Endothelial cell of umbilical vein (primary cell): Measurements from ENCODE around the gene KIF26B. TPM values are rescaled to one million over a fixed set of nuclear protein-coding genes. Genes with fewer than 3 reads are reported as not detected.

Experiments
- BruUV-seq: library from RNA; stranded (reverse); fragments of 400-500 nt; replicated peaks from 2 replicates; lab custom pipeline; 2021; lab: Mats Ljungman, UMichigan
- CTCF ChIA-PET: fragments of 300-600, 350-600 bp; sonication (Branson Sonifier 250); formaldehyde crosslinking; loops from one replicate; lab custom pipeline; 2021; ENCODE audit warnings: antibody characterized with exemption, inconsistent platforms; lab: Charles Lee
- POLR2A ChIA-PET: fragments of 300-600, 350-600 bp; sonication (Branson Sonifier 250); formaldehyde crosslinking; loops from one replicate; lab custom pipeline; 2021; ENCODE audit warnings: antibody characterized with exemption, inconsistent platforms; lab: Charles Lee
- DNase-seq: peaks from one replicate; pipeline ENCODE4 v3.0.0-alpha.2; 2011; ENCODE audit warnings: low read depth, low spot score
- FAIRE-seq: peaks from 2 replicates; lab custom pipeline; 2011; peaks lifted over from hg19 to GRCh38; lab: Jason Lieb, UNC
- H2AFZ ChIP-seq: 2 replicates; pipeline ENCODE4 v1.6.0; 2012; ENCODE audit warnings: low read depth, low read length, control low read depth, inconsistent platforms
- H3K27ac ChIP-seq: 2 replicates; pipeline ENCODE4 v1.5.1; 2011; ENCODE audit warnings: low read depth, mild to moderate bottlenecking, control low read depth, low read length, moderate library complexity; ENCODE audit not compliant: insufficient read depth
- H3K27me3 ChIP-seq, 2 experiments: 2 replicates each; pipeline versions ENCODE4 v1.6.0 to v1.6.1; 2011; ENCODE audit warnings: low read length in 2 of 2, mixed read lengths in 1 of 2; ENCODE audit not compliant: control insufficient read depth in 2 of 2, insufficient read depth in 2 of 2
- H3K36me3 ChIP-seq, 2 experiments: 2 replicates in 1 of 2; 3 replicates in 1 of 2; pipeline ENCODE4 v1.5.1; 2011; ENCODE audit warnings: low read length in 2 of 2, mild to moderate bottlenecking in 1 of 2, moderate library complexity in 1 of 2; ENCODE audit not compliant: control insufficient read depth in 2 of 2, insufficient read depth in 2 of 2; ENCODE audit errors: extremely low read depth in 1 of 2
- H3K4me1 ChIP-seq: 3 replicates; pipeline ENCODE4 v1.5.1; 2011; ENCODE audit warnings: mild to moderate bottlenecking, low read length; ENCODE audit not compliant: control insufficient read depth, insufficient read depth; ENCODE audit errors: extremely low read depth
- H3K4me2 ChIP-seq: 2 replicates; pipeline ENCODE4 v1.6.1; 2011; ENCODE audit warnings: low read length, control low read depth, mixed read lengths; ENCODE audit not compliant: insufficient read depth
- H3K4me3 ChIP-seq, 3 experiments: fragments of 200-600 bp in 1 of 3; sonication (generic), shearing (Covaris generic) in 1 of 3; replicated peaks in 1 of 3; 2 replicates each; pipeline ENCODE4 v1.5.1; 2011 to 2016; ENCODE audit warnings: control low read depth in 3 of 3, low read length in 3 of 3, mild to moderate bottlenecking in 2 of 3, inconsistent platforms in 1 of 3, low read depth in 1 of 3, moderate library complexity in 1 of 3; ENCODE audit not compliant: insufficient read depth in 1 of 3
- H3K79me2 ChIP-seq: 2 replicates; pipeline ENCODE4 v1.6.0; 2012; ENCODE audit warnings: low read length, inconsistent platforms; ENCODE audit not compliant: control insufficient read depth, insufficient read depth
- H3K9ac ChIP-seq: replicated peaks from 2 replicates; pipeline ENCODE3; 2011; ENCODE audit warnings: low read length, control low read depth; ENCODE audit not compliant: insufficient read depth; ENCODE audit errors: extremely low read depth
- H3K9me1 ChIP-seq: replicated peaks from 3 replicates; pipeline ENCODE4 v1.6.0; 2011; ENCODE audit warnings: mild to moderate bottlenecking, low read length; ENCODE audit not compliant: control insufficient read depth, insufficient read depth; ENCODE audit errors: extremely low read depth
- H3K9me3 ChIP-seq: replicated peaks from 2 replicates; pipeline ENCODE4 v1.5.1; 2012; ENCODE audit warnings: low read length, inconsistent platforms; ENCODE audit not compliant: control insufficient read depth, insufficient read depth
- H4K20me1 ChIP-seq: replicated peaks from 2 replicates; pipeline ENCODE3; 2011; ENCODE audit warnings: mild to moderate bottlenecking, low read length; ENCODE audit not compliant: control insufficient read depth, insufficient read depth; ENCODE audit errors: extremely low read depth
- EZH2 ChIP-seq: IDR thresholded peaks from 2 replicates; pipeline ENCODE4 v1.6.1; 2012; ENCODE audit warnings: borderline replicate concordance, low read depth, mild to moderate bottlenecking, moderate library complexity, low read length, inconsistent platforms; ENCODE audit not compliant: severe bottlenecking
- FOS ChIP-seq: IDR thresholded peaks from 2 replicates; pipeline ENCODE4 v1.6.1; 2011; ENCODE audit warnings: mild to moderate bottlenecking, low read length, moderate library complexity, borderline replicate concordance; ENCODE audit not compliant: insufficient read depth
- GATA2 ChIP-seq: IDR thresholded peaks from 2 replicates; pipeline ENCODE4 v1.7.0; 2011; ENCODE audit warnings: low read depth, mild to moderate bottlenecking, moderate library complexity, mixed read lengths, low read length; ENCODE audit not compliant: insufficient read length, insufficient read depth
- JUN ChIP-seq: IDR thresholded peaks from 2 replicates; pipeline ENCODE4 v1.6.1; 2011; ENCODE audit warnings: borderline replicate concordance, low read depth; ENCODE audit not compliant: insufficient read length, insufficient read depth
- MYC ChIP-seq: IDR thresholded peaks from one replicate; pipeline ENCODE4 v1.6.1; 2011; ENCODE audit warnings: mild to moderate bottlenecking, low read depth, low read length
- POLR2A ChIP-seq: IDR thresholded peaks from 2 replicates; pipeline ENCODE4 v1.6.1; 2012; ENCODE audit warnings: low read depth, mild to moderate bottlenecking, control low read depth, low read length
- POLR2AphosphoS5 ChIP-seq: IDR thresholded peaks from 2 replicates; pipeline ENCODE4 v1.6.1; 2012; ENCODE audit warnings: low read depth, mild to moderate bottlenecking, control low read depth, low read length, moderate library complexity; ENCODE audit not compliant: insufficient read depth
- dilution Hi-C: fragments of 300-500 bp; cut with MboI; formaldehyde crosslinking; loops from one replicate; pipeline ENCODE4 v1.15.0; 2019; ENCODE audit warnings: low sequenced_read_pairs; ENCODE audit not compliant: extremely low pct_ligation_motif_present
- intact Hi-C: fragments of 100-400 bp; cut with micrococcal nuclease; formaldehyde crosslinking; loops from one replicate; pipeline ENCODE4 v1.10.0; 2022
- polyA plus RNA-seq, 4 experiments: library from polyadenylated mRNA; depleted of rRNA in 3 of 4; stranded (reverse) in 3 of 4; unstranded in 1 of 4; fragments of >200 nt; gene quantifications; 2 replicates each; pipeline versions ENCODE4 v1.2.1 to v1.2.3, GENCODE V29; 2011 to 2012; ENCODE audit warnings: missing spikeins in 1 of 4
- total RNA-seq: library from RNA; stranded (reverse); gene quantifications from 2 replicates; pipeline ENCODE4 v1.2.3, GENCODE V29; 2021
- TF ChIP-seq, protein P1 (sequence below), 2 donors: IDR thresholded peaks; 1 replicate in 1 of 2; 2 replicates in 1 of 2; pipeline ENCODE4 v1.5.1; 2011; ENCODE audit warnings: low read length in 2 of 2, mild to moderate bottlenecking in 2 of 2, moderate library complexity in 2 of 2, control low read depth in 1 of 2, inconsistent platforms in 1 of 2, low read depth in 1 of 2; ENCODE audit not compliant: insufficient read depth in 1 of 2; ENCODE audit errors: extremely low read depth in 1 of 2
- TF ChIP-seq, protein P2 (sequence below): IDR thresholded peaks from 2 replicates; pipeline ENCODE4 v1.6.1; 2011; ENCODE audit not compliant: insufficient read depth, insufficient read length

The KIF26B gene
- total and polyA plus RNA-seq, 2 donors (not counting 3 experiments of a cell fraction or from before 2014, with no cell fraction given), result 0.04 to 0.49 TPM

DNA sequence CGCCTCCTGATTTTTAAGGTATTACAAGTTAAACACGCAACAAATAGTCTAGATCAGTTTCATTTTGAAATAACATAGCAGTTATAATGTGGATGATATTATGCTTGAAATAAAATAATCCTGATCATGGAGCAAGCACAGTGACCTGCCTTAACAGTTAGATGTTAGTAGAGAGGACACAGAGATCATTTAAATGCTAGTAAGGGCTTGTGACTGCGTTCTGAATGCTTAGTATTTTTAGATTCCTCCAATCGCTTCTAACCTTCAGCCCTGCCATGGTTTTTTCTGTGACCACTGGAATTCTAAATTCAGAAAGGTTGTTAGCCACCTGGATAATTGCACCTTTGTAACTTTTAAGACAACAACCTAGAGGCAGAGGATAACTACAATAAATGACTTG is 46.4 kb downstream of the KIF26B start:
- H4K20me1 ChIP-seq, result no peaks in the 10 kb centered on the region
- ChIA-PET POLR2A (no interaction called here), CTCF (no interaction called here)
- no peak overlapping the region for H2AFZ ChIP-seq
- H3K36me3 ChIP-seq, result no peaks in the 10 kb centered on the region
- H3K27me3 ChIP-seq, result no peaks in the 10 kb centered on the region
- no peak overlapping the region for H3K27ac ChIP-seq
- no peak overlapping the region for H3K4me2 ChIP-seq
- no peaks in the 10 kb centered on the region for H3K4me1 ChIP-seq
- dilution Hi-C loops, result no loop called here
- no TSS peak for BruUV-seq
- no peak overlapping the region for H3K9ac ChIP-seq
- H3K9me3 ChIP-seq, result peaks cover 2% of the 10 kb centered on the region
- FAIRE-seq (no peak), DNase-seq (no peak)
- TF ChIP-seq MYC (no peak), JUN (no peak), POLR2AphosphoS5 (no peak), POLR2A (no peak), EZH2 (no peak), FOS (no peak), GATA2 (no peak)
- TF ChIP-seq, protein P1, sequence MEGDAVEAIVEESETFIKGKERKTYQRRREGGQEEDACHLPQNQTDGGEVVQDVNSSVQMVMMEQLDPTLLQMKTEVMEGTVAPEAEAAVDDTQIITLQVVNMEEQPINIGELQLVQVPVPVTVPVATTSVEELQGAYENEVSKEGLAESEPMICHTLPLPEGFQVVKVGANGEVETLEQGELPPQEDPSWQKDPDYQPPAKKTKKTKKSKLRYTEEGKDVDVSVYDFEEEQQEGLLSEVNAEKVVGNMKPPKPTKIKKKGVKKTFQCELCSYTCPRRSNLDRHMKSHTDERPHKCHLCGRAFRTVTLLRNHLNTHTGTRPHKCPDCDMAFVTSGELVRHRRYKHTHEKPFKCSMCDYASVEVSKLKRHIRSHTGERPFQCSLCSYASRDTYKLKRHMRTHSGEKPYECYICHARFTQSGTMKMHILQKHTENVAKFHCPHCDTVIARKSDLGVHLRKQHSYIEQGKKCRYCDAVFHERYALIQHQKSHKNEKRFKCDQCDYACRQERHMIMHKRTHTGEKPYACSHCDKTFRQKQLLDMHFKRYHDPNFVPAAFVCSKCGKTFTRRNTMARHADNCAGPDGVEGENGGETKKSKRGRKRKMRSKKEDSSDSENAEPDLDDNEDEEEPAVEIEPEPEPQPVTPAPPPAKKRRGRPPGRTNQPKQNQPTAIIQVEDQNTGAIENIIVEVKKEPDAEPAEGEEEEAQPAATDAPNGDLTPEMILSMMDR (IDR thresholded peaks at IDR 0.05; ENCODE audit: extremely low read depth in 1 of 2, insufficient read depth in 1 of 2, low read depth in 1 of 2, low read length in 2 of 2), result no peak
- TF ChIP-seq, protein P2, sequence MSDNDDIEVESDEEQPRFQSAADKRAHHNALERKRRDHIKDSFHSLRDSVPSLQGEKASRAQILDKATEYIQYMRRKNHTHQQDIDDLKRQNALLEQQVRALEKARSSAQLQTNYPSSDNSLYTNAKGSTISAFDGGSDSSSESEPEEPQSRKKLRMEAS, result no peak
- H3K79me2 ChIP-seq, result no peaks in the 10 kb centered on the region
- no peaks in the 10 kb centered on the region for H3K9me1 ChIP-seq
- no peak overlapping the region for H3K4me3 ChIP-seq
- intact Hi-C loops, result no loop called here
